GM23248 (cell line): ENCODE data around the gene PARD3B.

Experiments
- EZH2 ChIP-seq: fragments of 200-600 bp; sonication (generic); IDR thresholded peaks from 2 replicates; pipeline ENCODE4 v1.6.1; 2018; ENCODE audit warnings: antibody characterized with exemption, mild to moderate bottlenecking; ENCODE audit not compliant: insufficient read depth, poor library complexity, severe bottlenecking
- EZH2phosphoT487 ChIP-seq: fragments of 200-600 bp; sonication (generic); IDR thresholded peaks from 2 replicates; pipeline ENCODE4 v1.6.1; 2018; ENCODE audit warnings: antibody characterized with exemption, moderate library complexity, mild to moderate bottlenecking, low read depth; ENCODE audit not compliant: insufficient read depth

DNA sequence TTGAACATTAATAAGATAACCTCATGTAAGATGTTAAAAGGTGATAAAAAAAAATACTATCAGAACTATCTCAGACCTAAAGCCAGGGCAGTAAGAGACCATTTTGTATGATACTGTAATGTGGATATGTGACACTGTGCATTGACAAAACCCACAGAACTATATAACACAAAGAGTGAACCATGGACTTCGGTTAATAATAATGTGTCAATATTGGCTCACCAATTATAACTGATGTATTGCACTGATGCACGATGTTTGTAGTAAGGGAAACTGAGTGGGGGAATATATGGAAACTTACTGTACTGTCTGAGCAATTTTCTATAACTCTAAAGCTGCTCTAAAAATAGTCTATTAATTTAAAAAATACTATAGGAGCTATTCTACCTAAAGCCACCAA, 40.7 kb upstream of the PARD3B start:
- TF ChIP-seq EZH2 (no peak), EZH2phosphoT487 (no peak)
